ENCODE measurements around the gene PLEKHG5.
A peak's percentile ranks its signal among the peaks of the same experiment; 100 is the strongest.

The PLEKHG5 gene

GRCh38 chr1:6531996-6532395, 40.5 kb upstream of the PLEKHG5 start:
- DNase-seq (ENCODE audit: low read depth) = no peak
- no peak overlapping the region for H3K4me3 ChIP-seq (ENCODE audit: low read depth, low read length)
- TF ChIP-seq MAX (IDR thresholded peaks at IDR 0.05; ENCODE audit: low read depth, low read length) (no peak), CTCF (IDR thresholded peaks at IDR 0.05; ENCODE audit: low read depth, low read length) (no peak), POLR2A (IDR thresholded peaks at IDR 0.05; ENCODE audit: extremely low read depth, insufficient read length) (no peak), MYC (IDR thresholded peaks at IDR 0.05; ENCODE audit: low read depth, low read length) (no peak)

- H3K4me3 ChIP-seq (ENCODE audit: low read depth, low read length) = no peak overlapping the region
- no peak for TF ChIP-seq POLR2A (IDR thresholded peaks at IDR 0.05; ENCODE audit: extremely low read depth, insufficient read length)
- no peak for TF ChIP-seq MYC (IDR thresholded peaks at IDR 0.05; ENCODE audit: low read depth, low read length)
- TF ChIP-seq CTCF (IDR thresholded peaks at IDR 0.05; ENCODE audit: low read depth, low read length) = no peak
- TF ChIP-seq MAX (IDR thresholded peaks at IDR 0.05; ENCODE audit: low read depth, low read length) = no peak
- DNase-seq (ENCODE audit: low read depth) = no peak
Measured at GRCh38 chr1:6530504-6531160, 39.2 kb upstream of the PLEKHG5 start.

GRCh38 chr1:6528492-6528891, 37.0 kb upstream of the PLEKHG5 start:
- no peak for DNase-seq (ENCODE audit: low read depth)
- no peak overlapping the region for H3K4me3 ChIP-seq (ENCODE audit: low read depth, low read length)
- TF ChIP-seq MYC (IDR thresholded peaks at IDR 0.05; ENCODE audit: low read depth, low read length) (no peak), MAX (IDR thresholded peaks at IDR 0.05; ENCODE audit: low read depth, low read length) (no peak), CTCF (IDR thresholded peaks at IDR 0.05; ENCODE audit: low read depth, low read length) (no peak), POLR2A (IDR thresholded peaks at IDR 0.05; ENCODE audit: extremely low read depth, insufficient read length) (no peak)

GRCh38 chr1:6526316-6526715, 34.8 kb upstream of the PLEKHG5 start:
- DNase-seq (ENCODE audit: low read depth) = no peak
- no peak overlapping the region for H3K4me3 ChIP-seq (ENCODE audit: low read depth, low read length)
- no peak for TF ChIP-seq CTCF (IDR thresholded peaks at IDR 0.05; ENCODE audit: low read depth, low read length)
- TF ChIP-seq POLR2A (IDR thresholded peaks at IDR 0.05; ENCODE audit: extremely low read depth, insufficient read length) = no peak
- TF ChIP-seq MAX (IDR thresholded peaks at IDR 0.05; ENCODE audit: low read depth, low read length) = no peak
- TF ChIP-seq MYC (IDR thresholded peaks at IDR 0.05; ENCODE audit: low read depth, low read length) = no peak

- no peak for TF ChIP-seq MYC (IDR thresholded peaks at IDR 0.05; ENCODE audit: low read depth, low read length)
- peak; percentile 58 for TF ChIP-seq CTCF (IDR thresholded peaks at IDR 0.05; ENCODE audit: low read depth, low read length)
- DNase-seq (ENCODE audit: low read depth) = peak; percentile 70
- H3K4me3 ChIP-seq (ENCODE audit: low read depth, low read length) = no peak overlapping the region
Measured at GRCh38 chr1:6523566-6523965, 32.1 kb upstream of the PLEKHG5 start.

- DNase-seq (ENCODE audit: low read depth) = peak; percentile 53
- no peak overlapping the region for H3K4me3 ChIP-seq (ENCODE audit: low read depth, low read length)
- TF ChIP-seq MYC (IDR thresholded peaks at IDR 0.05; ENCODE audit: low read depth, low read length) = no peak
- TF ChIP-seq CTCF (IDR thresholded peaks at IDR 0.05; ENCODE audit: low read depth, low read length) = no peak
- TF ChIP-seq MAX (IDR thresholded peaks at IDR 0.05; ENCODE audit: low read depth, low read length) = no peak
- no peak for TF ChIP-seq POLR2A (IDR thresholded peaks at IDR 0.05; ENCODE audit: extremely low read depth, insufficient read length)
Measured at GRCh38 chr1:6521536-6521935, 30.1 kb upstream of the PLEKHG5 start.

Measured in NB4 (cell line).